ENCODE data around the gene UVRAG. TPM values are rescaled to one million over a fixed set of nuclear protein-coding genes. Genes with fewer than 3 reads are reported as not detected.
"Not testable (repeated sequence)": the region's sequence is repeated elsewhere in the genome, so short reads cannot be mapped to it uniquely, and the experiment has no call there.

The UVRAG gene
- polyA plus RNA-seq, 3 donors, result 3.8 to 19.2 (median 13.4) TPM

- no peak overlapping the region for H3K27ac ChIP-seq (ENCODE audit: low read depth, low read length)
Observed at GRCh38 chr11:75966537-75967287, 151.7 kb downstream of the UVRAG start.

GRCh38 chr11:75968021-75968625, 153.1 kb downstream of the UVRAG start:
- H3K27ac ChIP-seq (ENCODE audit: low read depth, low read length), result no peak overlapping the region
- WGBS, 3 donors, result 70 to 93% (median 90%) methylated on average over 2 of the region's 2 CpGs

- 72 to 82% (median 76%) methylated on average over 5 of the region's 5 CpGs for WGBS, 3 donors
Observed at GRCh38 chr11:75969626-75970308, 154.8 kb downstream of the UVRAG start.

GRCh38 chr11:75973710-75974109, 158.7 kb downstream of the UVRAG start:
- H3K27ac ChIP-seq (ENCODE audit: low read depth, low read length), result not testable (repeated sequence)
- 78 to 97% (median 95%) methylated on average over 3 of the region's 3 CpGs for WGBS, 3 donors

More at GRCh38 chr11:75969626-75970308, 154.8 kb downstream of the UVRAG start:
- no peak overlapping the region for H3K27ac ChIP-seq (ENCODE audit: low read depth, low read length)

GRCh38 chr11:75979075-75979474, 164.1 kb downstream of the UVRAG start:
- 86 to 98% (median 92%) methylated on average over 6 of the region's 6 CpGs for WGBS, 3 donors
- H3K27ac ChIP-seq (ENCODE audit: low read depth, low read length), result not testable (repeated sequence)

GRCh38 chr11:75979479-75980027, 164.5 kb downstream of the UVRAG start:
- WGBS, 3 donors, result 90 to 97% (median 92%) methylated on average over 22 of the region's 22 CpGs
- H3K27ac ChIP-seq (ENCODE audit: low read depth, low read length), result not testable (repeated sequence)

GRCh38 chr11:75980031-75980430, 165.0 kb downstream of the UVRAG start:
- 94 to 97% (median 94%) methylated on average over 2 of the region's 2 CpGs for WGBS, 3 donors
- no peak overlapping the region for H3K27ac ChIP-seq (ENCODE audit: low read depth, low read length)

- 87 to 93% (median 90%) methylated on average over 1 of the region's 1 CpG for WGBS, 3 donors
- no peak overlapping the region for H3K27ac ChIP-seq (ENCODE audit: low read depth, low read length)
Observed at GRCh38 chr11:75981546-75981945, 166.5 kb downstream of the UVRAG start.

- 88 to 92% (median 91%) methylated on average over 4 of the region's 4 CpGs for WGBS, 3 donors
Observed at GRCh38 chr11:75982309-75982708, 167.3 kb downstream of the UVRAG start.

GRCh38 chr11:75986966-75987365, 172.0 kb downstream of the UVRAG start:
- no peak overlapping the region for H3K27ac ChIP-seq (ENCODE audit: low read depth, low read length)
- 65 to 78% (median 78%) methylated on average over 2 of the region's 2 CpGs for WGBS, 3 donors

More at GRCh38 chr11:75982309-75982708, 167.3 kb downstream of the UVRAG start:
- no peak overlapping the region for H3K27ac ChIP-seq (ENCODE audit: low read depth, low read length)

- no peak overlapping the region for H3K27ac ChIP-seq (ENCODE audit: low read depth, low read length)
- 79 to 96% (median 79%) methylated on average over 2 of the region's 2 CpGs for WGBS, 3 donors
Observed at GRCh38 chr11:75993126-75993525, 178.1 kb downstream of the UVRAG start.

GRCh38 chr11:75994616-75995015, 179.6 kb downstream of the UVRAG start:
- no peak overlapping the region for H3K27ac ChIP-seq (ENCODE audit: low read depth, low read length)
- 92 to 97% (median 94%) methylated on average over 3 of the region's 3 CpGs for WGBS, 3 donors

GRCh38 chr11:75996523-75997442, 181.8 kb downstream of the UVRAG start:
- 38 to 53% (median 48%) methylated on average over 1 of the region's 1 CpG for WGBS, 3 donors
- H3K27ac ChIP-seq (ENCODE audit: low read depth, low read length), result no peak overlapping the region

- WGBS, 3 donors, result 97 to 98% (median 97%) methylated on average over 3 of the region's 3 CpGs
- H3K27ac ChIP-seq (ENCODE audit: low read depth, low read length), result no peak overlapping the region
Observed at GRCh38 chr11:76004400-76004799, 189.4 kb downstream of the UVRAG start.

GRCh38 chr11:76005756-76006155, 190.7 kb downstream of the UVRAG start:
- 91 to 95% (median 95%) methylated on average over 3 of the region's 3 CpGs for WGBS, 3 donors
- H3K27ac ChIP-seq (ENCODE audit: low read depth, low read length), result no peak overlapping the region

- 95 to 100% (median 99%) methylated on average over 2 of the region's 2 CpGs for WGBS, 3 donors
Observed at GRCh38 chr11:76007166-76007565, 192.2 kb downstream of the UVRAG start.

GRCh38 chr11:76008474-76008873, 193.5 kb downstream of the UVRAG start:
- WGBS, 3 donors, result 98 to 99% (median 98%) methylated on average over 2 of the region's 2 CpGs
- H3K27ac ChIP-seq (ENCODE audit: low read depth, low read length), result no peak overlapping the region

More at GRCh38 chr11:76007166-76007565, 192.2 kb downstream of the UVRAG start:
- no peak overlapping the region for H3K27ac ChIP-seq (ENCODE audit: low read depth, low read length)

- H3K27ac ChIP-seq (ENCODE audit: low read depth, low read length), result no peak overlapping the region
- 86 to 96% (median 92%) methylated on average over 2 of the region's 2 CpGs for WGBS, 3 donors
Observed at GRCh38 chr11:76010051-76010450, 195.0 kb downstream of the UVRAG start.

Measured in adipose tissue (tissue), 3 donors.